Measurements from ENCODE around the gene SIPA1L3. TPM values are rescaled to one million over a fixed set of nuclear protein-coding genes. Genes with fewer than 3 reads are reported as not detected.
"Not testable (repeated sequence)": the region's sequence is repeated elsewhere in the genome, so short reads cannot be mapped to it uniquely, and the experiment has no call there.

SIPA1L3 gene
- total RNA-seq, 2 experiments from 2014 or later, result 8.9 to 9.8 TPM

DNA sequence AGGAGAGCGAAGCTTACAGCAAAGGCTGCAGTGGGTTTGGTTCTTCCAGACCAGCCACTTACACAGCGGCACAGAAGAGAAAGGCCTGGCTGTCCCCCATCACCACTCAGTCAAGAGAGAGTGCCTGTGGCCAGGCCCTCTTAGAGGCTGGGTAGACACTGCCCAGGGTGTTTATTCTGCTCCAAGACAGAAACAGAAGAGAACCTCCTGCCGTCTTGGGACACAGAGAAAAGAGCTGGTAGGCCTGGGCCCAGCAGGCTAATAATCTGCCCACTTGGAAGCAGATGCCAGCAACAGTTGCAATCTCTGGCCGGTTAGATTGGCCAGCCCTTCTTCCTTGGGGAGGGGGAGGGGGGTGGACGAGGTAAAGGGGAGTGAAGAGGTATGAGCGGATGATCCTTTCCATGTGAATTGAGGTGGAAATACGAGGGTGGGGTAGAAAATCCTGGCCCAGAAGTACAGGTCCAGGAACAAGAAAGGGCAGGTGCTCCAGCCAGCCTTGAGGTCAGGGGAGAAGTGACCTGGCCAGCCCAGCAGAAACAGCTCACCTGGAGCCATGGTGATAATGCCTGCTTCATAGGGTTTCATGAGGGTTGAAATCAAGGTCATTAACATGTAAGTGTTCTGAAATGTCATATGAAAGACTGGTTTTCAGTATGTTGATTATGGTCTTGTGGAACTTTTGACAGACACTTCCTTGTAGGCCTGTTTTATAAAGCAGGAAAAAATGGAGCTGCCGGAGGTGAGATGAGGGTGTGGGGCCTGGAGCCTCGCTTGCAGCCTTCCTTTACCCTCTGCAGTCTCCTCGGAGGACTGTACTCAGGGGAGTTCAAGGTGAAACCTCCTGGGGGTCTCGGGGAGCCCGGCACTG, 116.9 kb downstream of the SIPA1L3 start:
- Mint-ChIP-seq H3K27ac (no peak overlapping the region), H3K36me3 (ENCODE audit: low read depth) (no peaks in the 10 kb centered on the region), H3K4me1 (ENCODE audit: low read depth) (no peaks in the 10 kb centered on the region), H3K4me3 (no peak overlapping the region), H3K9me3 (no peaks in the 10 kb centered on the region), H3K27me3 (no peaks in the 10 kb centered on the region)
- intact Hi-C loops (cut with micrococcal nuclease), result no loop called here
- ATAC-seq, result no peak
- ChIA-PET CTCF (no interaction called here), POLR2A (no interaction called here)
- TF ChIP-seq, protein P1, sequence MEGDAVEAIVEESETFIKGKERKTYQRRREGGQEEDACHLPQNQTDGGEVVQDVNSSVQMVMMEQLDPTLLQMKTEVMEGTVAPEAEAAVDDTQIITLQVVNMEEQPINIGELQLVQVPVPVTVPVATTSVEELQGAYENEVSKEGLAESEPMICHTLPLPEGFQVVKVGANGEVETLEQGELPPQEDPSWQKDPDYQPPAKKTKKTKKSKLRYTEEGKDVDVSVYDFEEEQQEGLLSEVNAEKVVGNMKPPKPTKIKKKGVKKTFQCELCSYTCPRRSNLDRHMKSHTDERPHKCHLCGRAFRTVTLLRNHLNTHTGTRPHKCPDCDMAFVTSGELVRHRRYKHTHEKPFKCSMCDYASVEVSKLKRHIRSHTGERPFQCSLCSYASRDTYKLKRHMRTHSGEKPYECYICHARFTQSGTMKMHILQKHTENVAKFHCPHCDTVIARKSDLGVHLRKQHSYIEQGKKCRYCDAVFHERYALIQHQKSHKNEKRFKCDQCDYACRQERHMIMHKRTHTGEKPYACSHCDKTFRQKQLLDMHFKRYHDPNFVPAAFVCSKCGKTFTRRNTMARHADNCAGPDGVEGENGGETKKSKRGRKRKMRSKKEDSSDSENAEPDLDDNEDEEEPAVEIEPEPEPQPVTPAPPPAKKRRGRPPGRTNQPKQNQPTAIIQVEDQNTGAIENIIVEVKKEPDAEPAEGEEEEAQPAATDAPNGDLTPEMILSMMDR (IDR thresholded peaks at IDR 0.05), result no peak
- no peak for DNase-seq

DNA sequence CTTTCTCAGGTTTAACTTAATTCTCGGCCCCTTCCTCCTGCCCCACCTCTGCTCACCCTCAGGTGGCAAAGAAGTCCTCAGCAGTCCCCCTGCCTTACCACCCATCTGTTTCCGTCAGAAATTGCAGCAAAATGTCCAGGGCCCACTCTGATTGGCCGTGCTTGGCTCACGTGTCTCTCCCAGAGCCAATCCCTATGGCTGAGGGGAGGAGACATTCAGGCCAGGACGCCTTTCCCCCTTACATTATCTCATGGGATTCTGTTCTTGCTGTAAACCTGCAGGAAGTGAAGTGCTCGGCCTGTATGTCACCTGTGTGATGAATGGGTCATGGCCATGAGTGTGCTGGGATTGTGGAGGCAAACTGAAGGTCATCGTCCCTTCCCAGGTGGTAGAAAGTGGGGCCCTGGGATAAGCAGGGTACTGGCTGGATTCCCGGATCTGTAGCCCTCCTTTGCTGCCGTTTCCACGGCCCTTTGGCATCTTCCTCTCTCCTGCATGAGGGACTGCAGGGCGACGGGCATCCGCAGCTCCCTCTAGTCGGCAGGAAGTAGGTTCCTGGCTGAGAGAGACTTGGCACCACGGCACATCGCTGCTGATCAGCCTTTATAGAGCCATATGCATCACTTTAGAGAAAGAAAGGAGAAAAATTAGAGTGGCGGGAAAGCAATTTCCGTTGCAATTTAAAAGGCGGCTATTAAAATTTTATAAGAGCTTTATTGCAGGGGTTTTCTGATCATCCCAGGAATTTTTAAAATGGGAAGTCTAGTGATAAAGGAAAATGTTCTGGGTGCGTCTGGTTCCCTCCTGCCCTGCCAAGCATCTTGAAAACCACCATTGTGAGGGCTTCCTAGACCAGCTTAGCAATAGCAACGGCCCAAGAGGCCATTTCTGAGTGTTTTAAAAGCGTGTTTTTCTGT, 118.2 kb downstream of the SIPA1L3 start:
- Mint-ChIP-seq H3K27me3 (no peaks in the 10 kb centered on the region), H3K9me3 (no peaks in the 10 kb centered on the region), H3K4me1 (ENCODE audit: low read depth) (no peaks in the 10 kb centered on the region), H3K4me3 (no peak overlapping the region), H3K27ac (no peak overlapping the region), H3K36me3 (ENCODE audit: low read depth) (peaks cover 1% of the 10 kb centered on the region)
- CTCF ChIA-PET, result no interaction called here
- TF ChIP-seq, protein P1 (IDR thresholded peaks at IDR 0.05), result no peak
- no peak for DNase-seq
- intact Hi-C loops (cut with micrococcal nuclease), result no loop called here
- POLR2A ChIA-PET, result no interaction called here
- ATAC-seq, result no peak

DNA sequence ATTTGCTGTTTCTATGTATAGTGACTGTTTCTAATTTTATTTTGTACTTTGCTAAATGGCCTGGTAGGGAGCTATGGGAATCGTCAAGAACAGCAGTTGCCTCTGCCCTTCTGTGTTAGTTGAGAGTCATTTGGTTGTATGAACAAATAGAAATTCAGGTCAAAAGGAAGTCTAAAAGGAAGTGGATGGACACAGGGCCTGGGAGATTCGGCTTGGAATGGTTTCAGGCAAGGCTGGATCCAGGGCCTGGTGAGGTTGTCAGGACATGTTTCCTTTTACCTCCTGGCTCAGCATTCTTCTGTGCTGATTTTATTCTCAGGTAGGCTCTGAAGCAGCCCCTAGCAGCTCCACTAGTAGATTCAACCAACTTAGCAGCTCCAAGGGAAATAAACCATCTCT, 118.9 kb downstream of the SIPA1L3 start:
- H3K9me3 Mint-ChIP-seq, result no peaks in the 10 kb centered on the region
- peaks cover 5% of the 10 kb centered on the region for H3K36me3 Mint-ChIP-seq (ENCODE audit: low read depth)
- DNase-seq (no peak), ATAC-seq (no peak)
- TF ChIP-seq, protein P1 (IDR thresholded peaks at IDR 0.05), result no peak
- H3K4me3 Mint-ChIP-seq, result no peak overlapping the region
- intact Hi-C loops (cut with micrococcal nuclease), result no loop called here
- ChIA-PET CTCF (no interaction called here), POLR2A (no interaction called here)
- H3K27ac Mint-ChIP-seq, result no peak overlapping the region
- no peaks in the 10 kb centered on the region for H3K4me1 Mint-ChIP-seq (ENCODE audit: low read depth)
- H3K27me3 Mint-ChIP-seq, result no peaks in the 10 kb centered on the region

DNA sequence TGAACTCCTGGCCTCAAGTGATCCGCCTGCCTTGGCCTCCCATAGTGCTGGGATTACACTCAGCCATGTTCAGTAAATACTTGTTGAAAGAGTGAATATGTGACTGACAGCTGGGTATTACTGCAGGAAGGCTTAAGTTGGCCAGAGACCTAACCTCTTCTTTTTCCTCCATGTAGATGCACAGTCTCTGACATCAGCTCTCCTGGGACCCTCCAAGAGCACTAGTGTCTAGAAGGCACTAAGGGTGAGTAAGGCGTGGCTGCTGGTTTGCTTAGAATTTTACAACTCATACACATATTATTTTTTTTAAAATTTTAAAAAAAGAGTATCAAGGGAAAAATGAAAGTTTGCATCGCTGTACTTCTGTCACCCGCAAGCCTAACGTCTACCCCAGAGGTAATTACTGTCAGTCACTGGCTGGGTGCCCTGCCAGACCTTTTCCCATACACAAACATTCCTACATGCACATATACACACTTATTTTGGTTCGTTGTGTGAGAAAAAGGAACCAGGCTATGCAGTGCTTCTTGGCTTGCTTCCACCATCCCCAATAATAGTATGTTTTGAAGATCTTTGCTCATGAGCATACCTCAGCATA, 122.0 kb downstream of the SIPA1L3 start:
- peaks cover 11% of the 10 kb centered on the region for H3K36me3 Mint-ChIP-seq (ENCODE audit: low read depth)
- ATAC-seq, result no peak
- ChIA-PET POLR2A (interaction anchor here (0.9 kb wide), 1 partner anchor 91 kb away, joined by 4 read pairs; no protein-coding TSS in a partner anchor), CTCF (no interaction called here)
- H3K4me3 Mint-ChIP-seq, result no peak overlapping the region
- intact Hi-C loops (cut with micrococcal nuclease), result no loop called here
- H3K27me3 Mint-ChIP-seq, result no peaks in the 10 kb centered on the region
- H3K27ac Mint-ChIP-seq, result no peak overlapping the region
- TF ChIP-seq, protein P1 (IDR thresholded peaks at IDR 0.05), result no peak
- no peaks in the 10 kb centered on the region for H3K4me1 Mint-ChIP-seq (ENCODE audit: low read depth)
- H3K9me3 Mint-ChIP-seq, result no peaks in the 10 kb centered on the region
- DNase-seq, result no peak

DNA sequence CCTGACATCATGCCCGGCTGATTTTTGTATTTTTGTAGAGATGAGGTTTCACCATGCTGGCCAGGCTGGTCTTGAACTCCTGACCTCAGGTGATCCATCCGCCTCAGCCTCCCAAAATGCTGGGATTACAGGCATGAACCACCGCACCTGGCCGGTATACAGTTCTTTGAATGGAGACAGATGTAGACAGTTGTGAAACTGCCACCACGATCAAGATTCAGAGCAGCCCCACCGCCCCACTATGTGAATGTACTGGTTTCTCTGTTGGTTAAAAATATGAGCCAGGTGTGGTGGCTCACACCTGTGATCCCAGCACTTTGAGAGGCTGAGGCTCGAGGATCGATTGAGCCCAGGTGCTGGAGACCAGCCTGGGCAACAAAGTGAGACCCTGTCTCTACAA, 123.0 kb downstream of the SIPA1L3 start:
- H3K4me3 Mint-ChIP-seq; CTCF ChIA-PET; H3K27me3 Mint-ChIP-seq; H3K9me3 Mint-ChIP-seq; ATAC-seq; H3K4me1 Mint-ChIP-seq (ENCODE audit: low read depth); intact Hi-C loops (cut with micrococcal nuclease); DNase-seq; H3K27ac Mint-ChIP-seq: not testable (repeated sequence)
- POLR2A ChIA-PET, result interaction anchor here (0.6 kb wide), 1 partner anchor 122 kb away, joined by 3 read pairs; no protein-coding TSS in a partner anchor
- H3K36me3 Mint-ChIP-seq (ENCODE audit: low read depth), result peaks cover 11% of the 10 kb centered on the region

Measured in activated CD8-positive, alpha-beta T cell treated with anti-CD3 and anti-CD28 coated beads for 36 hours (primary cell).